Measurements from ENCODE around the gene ANKRD31.
"Not testable (repeated sequence)": the region's sequence is repeated elsewhere in the genome, so short reads cannot be mapped to it uniquely, and the experiment has no call there.

- TF ChIP-seq CTCF (IDR thresholded peaks at IDR 0.05); SIN3A (IDR thresholded peaks at IDR 0.05; ENCODE audit: borderline replicate concordance, insufficient read depth, low read depth, low read length); REST (IDR thresholded peaks at IDR 0.05; ENCODE audit: insufficient read depth in 1 of 2, low read depth in 2 of 2, low read length in 1 of 2); POLR2AphosphoS5 (IDR thresholded peaks at IDR 0.05; ENCODE audit: low read depth, low read length): not testable (repeated sequence)
Measured at GRCh38 chr5:75250452-75250851, 13.8 kb upstream of the ANKRD31 start.

Measured in Panc1 (cell line).